WTC11 (cell line): Measurements from ENCODE around the gene DNAJC3. TPM values are rescaled to one million over a fixed set of nuclear protein-coding genes. Genes with fewer than 3 reads are reported as not detected.

Source experiments
- ATAC-seq: fragments of 200-7000 bp; cut with Tn5 transposase; 2 replicates; pipeline ENCODE4 v1.10.0; 2021; ENCODE audit warnings: mild to moderate bottlenecking, moderate library complexity
- CTCF ChIA-PET: fragments of 300-600 bp; sonication (Branson Sonifier 250); formaldehyde crosslinking; loops from one replicate; lab custom pipeline; 2021; ENCODE audit warnings: antibody characterized with exemption; lab: Charles Lee
- POLR2A ChIA-PET: fragments of 350-600 bp; sonication (Branson Sonifier 250); formaldehyde crosslinking; loops from one replicate; lab custom pipeline; 2021; ENCODE audit warnings: antibody characterized with exemption; lab: Charles Lee
- DNase-seq: peaks from one replicate; pipeline ENCODE4 v3.0.0; 2021; ENCODE audit warnings: low spot score
- H3K27ac Mint-ChIP-seq: 2 replicates; pipeline ENCODE4 v1.8.0; 2021; ENCODE audit warnings: mixed read lengths
- H3K27me3 Mint-ChIP-seq: 2 replicates; pipeline ENCODE4 v1.8.0; 2021; ENCODE audit warnings: low read depth, mild to moderate bottlenecking, moderate library complexity, mixed read lengths
- H3K36me3 Mint-ChIP-seq: 2 replicates; pipeline ENCODE4 v1.8.0; 2021; ENCODE audit warnings: mixed read lengths
- H3K4me1 Mint-ChIP-seq: 2 replicates; pipeline ENCODE4 v1.8.0; 2022; ENCODE audit warnings: mixed read lengths
- H3K4me3 Mint-ChIP-seq: 2 replicates; pipeline ENCODE4 v1.8.0; 2021; ENCODE audit warnings: mild to moderate bottlenecking, moderate library complexity, mixed read lengths
- H3K9me3 Mint-ChIP-seq: 2 replicates; pipeline ENCODE4 v1.8.0; 2021; ENCODE audit warnings: mixed read lengths
- AFF4 ChIP-seq: sonication (generic); formaldehyde crosslinking; IDR thresholded peaks from 2 replicates; pipeline ENCODE4 v1.8.1; 2023; ENCODE audit warnings: mild to moderate bottlenecking, missing genetic modification reagents, borderline replicate concordance
- AR ChIP-seq: fragments of 250-450 bp; sonication (Bioruptor Pico); IDR thresholded peaks from 2 replicates; pipeline ENCODE4 v1.9.0; 2021; ENCODE audit warnings: mild to moderate bottlenecking
- ATF2 ChIP-seq: sonication (generic); formaldehyde crosslinking; IDR thresholded peaks from 2 replicates; pipeline ENCODE4 v1.8.1; 2022; ENCODE audit warnings: low read depth, missing genetic modification reagents, borderline replicate concordance
- E2F4 ChIP-seq: sonication (generic); formaldehyde crosslinking; IDR thresholded peaks from 2 replicates; pipeline ENCODE4 v1.8.1; 2022; ENCODE audit warnings: low read depth, mild to moderate bottlenecking, moderate library complexity, missing genetic modification reagents, borderline replicate concordance
- ELF4 ChIP-seq: sonication (generic); formaldehyde crosslinking; IDR thresholded peaks from 2 replicates; pipeline ENCODE4 v1.8.1; 2022; ENCODE audit warnings: low read depth, mild to moderate bottlenecking, moderate library complexity, missing genetic modification reagents
- FOXP1 ChIP-seq: sonication (generic); formaldehyde crosslinking; IDR thresholded peaks from 2 replicates; pipeline ENCODE4 v1.8.0; 2022; ENCODE audit warnings: missing genetic modification reagents, mild to moderate bottlenecking, moderate library complexity, borderline replicate concordance
- GTF2I ChIP-seq: fragments of 250-450 bp; sonication (Bioruptor Pico); conservative IDR thresholded peaks from 2 replicates; pipeline ENCODE4 v1.4.0; 2021; ENCODE audit warnings: mild to moderate bottlenecking
- HMGA2 ChIP-seq: fragments of 250-450 bp; sonication (Bioruptor Pico); IDR thresholded peaks from 2 replicates; pipeline ENCODE4 v1.4.0; 2021; ENCODE audit warnings: mild to moderate bottlenecking, moderate library complexity
- MLX ChIP-seq: sonication (generic); formaldehyde crosslinking; IDR thresholded peaks from 2 replicates; pipeline ENCODE4 v1.8.1; 2023; ENCODE audit warnings: mild to moderate bottlenecking, missing genetic modification reagents, moderate library complexity
- NFATC4 ChIP-seq: fragments of 250-450 bp; sonication (Bioruptor Pico); IDR thresholded peaks from 2 replicates; pipeline ENCODE4 v1.9.0; 2021; ENCODE audit warnings: mild to moderate bottlenecking
- NR2C2 ChIP-seq: sonication (generic); formaldehyde crosslinking; IDR thresholded peaks from 2 replicates; pipeline ENCODE4 v1.8.0; 2022; ENCODE audit warnings: mild to moderate bottlenecking, missing genetic modification reagents
- SMAD4 ChIP-seq: sonication (generic); formaldehyde crosslinking; IDR thresholded peaks from 2 replicates; pipeline ENCODE4 v1.8.0; 2022; ENCODE audit warnings: mild to moderate bottlenecking, missing genetic modification reagents
- SP1 ChIP-seq: sonication (generic); formaldehyde crosslinking; conservative IDR thresholded peaks from 2 replicates; pipeline ENCODE4 v1.8.1; 2022; ENCODE audit warnings: missing genetic modification reagents
- TEAD4 ChIP-seq: sonication (generic); formaldehyde crosslinking; IDR thresholded peaks from 2 replicates; pipeline ENCODE4 v1.8.0; 2022; ENCODE audit warnings: mild to moderate bottlenecking, missing genetic modification reagents
- USF1 ChIP-seq: sonication (generic); formaldehyde crosslinking; IDR thresholded peaks from 2 replicates; pipeline ENCODE4 v1.8.0; 2022; ENCODE audit warnings: mild to moderate bottlenecking, missing genetic modification reagents
- ZNF263 ChIP-seq: sonication (generic); formaldehyde crosslinking; IDR thresholded peaks from 2 replicates; pipeline ENCODE4 v1.8.1; 2022; ENCODE audit warnings: low read depth, mild to moderate bottlenecking, moderate library complexity, missing genetic modification reagents
- ZNF423 ChIP-seq: fragments of 250-450 bp; sonication (Bioruptor Pico); IDR thresholded peaks from 2 replicates; pipeline ENCODE4 v2.1.2; 2022; ENCODE audit warnings: mild to moderate bottlenecking, moderate library complexity
- ZNF425 ChIP-seq: fragments of 250-450 bp; sonication (Bioruptor Pico); conservative IDR thresholded peaks from 2 replicates; pipeline ENCODE4 v1.9.0; 2021; ENCODE audit warnings: mild to moderate bottlenecking
- ZSCAN18 ChIP-seq: fragments of 250-450 bp; sonication (Bioruptor Pico); IDR thresholded peaks from 2 replicates; pipeline ENCODE4 v2.1.2; 2022; ENCODE audit warnings: mild to moderate bottlenecking, moderate library complexity
- total RNA-seq: library from RNA; stranded (reverse); gene quantifications from 3 replicates; pipeline ENCODE4 v1.2.3, GENCODE V29; 2021

DNAJC3 gene
- total RNA-seq, 1 experiment from 2014 or later, result 20.0 TPM

- no peak for TF ChIP-seq NFATC4
- TF ChIP-seq SMAD4 (CRISPR knock-in tag), result no peak
- no peak for TF ChIP-seq ATF2 (CRISPR knock-in tag)
- TF ChIP-seq HMGA2 (CRISPR knock-in tag), result no peak
These were observed 49.9 kb downstream of the DNAJC3 start (continued) for GRCh38 chr13:95726876-95727275.

GRCh38 chr13:95728957-95729356 lies 52.0 kb downstream of the DNAJC3 start:
- TF ChIP-seq MLX (CRISPR knock-in tag), result no peak
- TF ChIP-seq NR2C2, result no peak
- TF ChIP-seq ELF4 (CRISPR knock-in tag), result no peak
- TF ChIP-seq ZSCAN18, result no peak
- TF ChIP-seq ZNF263, result no peak
- TF ChIP-seq AR (CRISPR knock-in tag), result no peak
- no peak for TF ChIP-seq USF1 (CRISPR knock-in tag)
- TF ChIP-seq FOXP1 (CRISPR knock-in tag), result no peak
- no peak for TF ChIP-seq TEAD4 (CRISPR knock-in tag)
- TF ChIP-seq SMAD4 (CRISPR knock-in tag), result no peak
- TF ChIP-seq, all 79 proteins: peak for 0
- ChIA-PET POLR2A (no interaction called here), CTCF (no interaction called here)
- no peak for DNase-seq
- Mint-ChIP-seq H3K4me1 (no peaks in the 10 kb centered on the region), H3K27me3 (no peaks in the 10 kb centered on the region), H3K27ac (no peak overlapping the region), H3K4me3 (no peak overlapping the region), H3K36me3 (peaks cover 39% of the 10 kb centered on the region), H3K9me3 (peaks cover 46% of the 10 kb centered on the region)
- no peak for ATAC-seq

GRCh38 chr13:95734124-95734523 lies 57.2 kb downstream of the DNAJC3 start:
- Mint-ChIP-seq H3K27me3 (no peaks in the 10 kb centered on the region), H3K4me1 (no peaks in the 10 kb centered on the region), H3K36me3 (peaks cover 46% of the 10 kb centered on the region), H3K4me3 (no peak overlapping the region), H3K27ac (no peak overlapping the region), H3K9me3 (peaks cover 50% of the 10 kb centered on the region)
- ATAC-seq (no peak), DNase-seq (no peak)
- ChIA-PET CTCF (interaction anchor here (1.3 kb wide), 1 partner anchor 29 kb away, joined by 4 read pairs; no protein-coding TSS in a partner anchor), POLR2A (interaction anchor here (0.7 kb wide), 1 partner anchor 1173 kb away, joined by 3 read pairs; no protein-coding TSS in a partner anchor)
- TF ChIP-seq NR2C2 (no peak), ZNF425 (CRISPR knock-in tag) (no peak), SMAD4 (CRISPR knock-in tag) (no peak), E2F4 (CRISPR knock-in tag) (no peak), AFF4 (CRISPR knock-in tag) (no peak), HMGA2 (CRISPR knock-in tag) (no peak), ZNF423 (CRISPR knock-in tag) (no peak), SP1 (CRISPR knock-in tag) (no peak), GTF2I (no peak), ELF4 (CRISPR knock-in tag) (no peak)
